Midbrain (tissue), 1 donor: ENCODE results near the gene SYNE3.
A peak's percentile ranks its signal among the peaks of the same experiment; 100 is the strongest.

Source experiments
- DNase-seq: peaks from one replicate; lab custom pipeline; 2025; lab: John Stamatoyannopoulos, UW

Gene SYNE3

GRCh38 chr14:95489214-95490137, 27.0 kb downstream of the SYNE3 start:
- peak; percentile 72 for DNase-seq

- peak; percentile 72 for DNase-seq
Observed at GRCh38 chr14:95488376-95489213, 27.9 kb downstream of the SYNE3 start.

DNA sequence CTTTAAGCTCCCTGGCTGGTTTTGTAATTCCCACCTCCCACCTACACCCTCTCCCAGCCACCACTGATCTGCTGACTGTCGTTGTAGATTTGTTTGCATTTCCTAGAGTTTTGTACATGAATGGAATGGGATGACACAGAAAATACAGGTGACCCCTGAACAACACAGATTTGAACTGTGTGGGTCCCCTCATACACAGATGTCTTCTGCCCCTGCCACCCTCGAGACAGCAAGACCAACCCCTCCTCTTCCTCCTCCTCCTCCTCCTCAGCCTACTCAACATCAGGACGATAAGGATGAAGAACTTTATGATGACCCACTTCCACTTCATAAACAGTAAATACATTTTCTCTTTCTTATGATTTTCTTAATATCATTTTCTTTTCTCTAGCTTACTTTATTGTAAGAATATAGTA, 28.8 kb downstream of the SYNE3 start:
- DNase-seq, result no peak

GRCh38 chr14:95486875-95487668, 29.4 kb downstream of the SYNE3 start:
- DNase-seq, result no peak

- no peak for DNase-seq
Observed at GRCh38 chr14:95485222-95485819, 31.1 kb downstream of the SYNE3 start.

- DNase-seq, result no peak
Observed at GRCh38 chr14:95484296-95484695, 32.2 kb downstream of the SYNE3 start.

DNA sequence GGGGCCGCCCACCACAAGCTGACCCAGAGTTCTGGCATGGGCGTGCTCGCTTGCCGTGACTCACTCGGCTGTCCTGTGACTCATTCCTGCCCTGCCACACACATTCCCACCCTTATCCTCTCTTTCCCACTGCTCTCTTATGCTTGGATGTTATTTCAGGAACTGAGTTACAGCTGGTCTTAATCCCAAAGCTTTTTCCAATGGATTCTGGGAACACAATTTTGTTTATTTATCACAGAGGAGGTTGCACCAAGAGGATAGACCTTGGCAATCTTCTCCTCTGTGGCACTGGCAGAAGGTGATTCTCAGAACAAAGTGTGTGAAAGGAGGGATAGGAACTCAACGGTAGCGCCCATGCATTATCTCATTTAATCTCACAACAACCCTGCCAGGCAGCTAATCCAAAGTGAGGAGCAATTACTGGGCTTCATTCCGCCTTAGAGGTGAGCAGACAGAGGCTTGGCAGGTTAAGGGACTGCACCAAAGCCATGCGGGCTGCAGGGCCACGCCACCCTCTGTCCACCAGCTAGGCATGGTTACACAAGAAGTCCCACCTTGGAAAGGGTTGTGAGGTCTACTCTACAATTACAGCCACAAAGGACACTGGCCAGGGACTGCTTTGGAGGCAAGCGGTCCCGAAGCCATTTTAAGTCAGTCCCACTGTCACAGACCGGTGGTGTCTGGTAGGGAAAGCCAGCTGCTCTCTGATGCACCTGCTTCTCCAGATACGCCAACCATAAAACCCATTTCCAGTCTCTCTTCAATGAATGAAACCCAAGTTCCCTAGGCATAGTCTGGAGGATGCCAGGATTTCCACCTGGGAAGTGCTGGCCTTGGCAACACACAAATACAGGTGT, 32.9 kb downstream of the SYNE3 start:
- DNase-seq, result no peak

- DNase-seq, result no peak
Observed at GRCh38 chr14:95482627-95483308, 33.7 kb downstream of the SYNE3 start.

DNA sequence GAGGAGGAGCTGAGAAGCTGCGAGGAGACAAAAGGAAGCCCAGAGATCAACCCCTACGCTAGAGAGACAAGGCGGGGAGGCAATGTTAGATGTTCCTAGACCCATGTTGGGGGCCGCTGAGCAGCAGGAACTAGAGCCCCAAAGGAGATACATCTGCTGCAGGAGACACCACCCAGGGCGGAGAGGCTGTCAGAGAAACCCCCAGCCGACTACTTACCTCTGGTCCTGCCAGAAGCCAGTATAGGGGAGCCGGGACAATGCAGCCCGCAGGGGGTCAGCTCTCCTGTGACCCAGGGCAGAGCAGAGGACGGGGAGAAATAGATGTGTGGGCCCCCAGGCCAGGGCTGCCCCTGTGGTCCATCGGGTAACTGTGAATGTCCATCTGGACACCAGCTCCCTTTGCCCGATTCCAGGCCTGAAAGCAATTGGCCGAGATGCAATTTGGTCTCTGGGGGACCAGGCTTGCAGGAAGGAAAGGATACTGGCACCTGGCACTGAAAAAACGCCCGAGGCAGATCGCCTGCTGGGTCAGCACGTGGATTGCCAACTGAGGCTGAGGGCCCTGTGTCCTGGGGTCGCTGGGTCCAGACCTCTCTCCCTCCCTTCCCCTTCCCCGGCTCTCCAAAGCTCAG, 34.9 kb downstream of the SYNE3 start:
- no peak for DNase-seq

DNA sequence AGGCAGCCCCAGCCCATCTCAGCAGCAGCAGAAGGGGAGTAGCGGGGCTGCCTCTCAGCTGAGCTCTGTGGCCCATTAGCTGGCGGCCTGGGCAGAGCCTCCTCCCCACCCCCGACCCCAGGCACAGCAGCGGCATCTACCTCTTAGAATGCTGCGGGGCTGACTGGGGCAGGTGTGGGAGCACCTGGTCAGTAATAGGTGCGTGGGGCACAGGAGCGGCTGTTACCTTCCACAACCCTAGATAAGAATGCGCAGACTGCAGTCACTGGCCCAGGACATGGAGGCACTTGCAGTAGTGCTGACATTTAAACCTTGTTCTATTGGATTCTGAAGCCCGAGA, 35.6 kb downstream of the SYNE3 start:
- no peak for DNase-seq

DNA sequence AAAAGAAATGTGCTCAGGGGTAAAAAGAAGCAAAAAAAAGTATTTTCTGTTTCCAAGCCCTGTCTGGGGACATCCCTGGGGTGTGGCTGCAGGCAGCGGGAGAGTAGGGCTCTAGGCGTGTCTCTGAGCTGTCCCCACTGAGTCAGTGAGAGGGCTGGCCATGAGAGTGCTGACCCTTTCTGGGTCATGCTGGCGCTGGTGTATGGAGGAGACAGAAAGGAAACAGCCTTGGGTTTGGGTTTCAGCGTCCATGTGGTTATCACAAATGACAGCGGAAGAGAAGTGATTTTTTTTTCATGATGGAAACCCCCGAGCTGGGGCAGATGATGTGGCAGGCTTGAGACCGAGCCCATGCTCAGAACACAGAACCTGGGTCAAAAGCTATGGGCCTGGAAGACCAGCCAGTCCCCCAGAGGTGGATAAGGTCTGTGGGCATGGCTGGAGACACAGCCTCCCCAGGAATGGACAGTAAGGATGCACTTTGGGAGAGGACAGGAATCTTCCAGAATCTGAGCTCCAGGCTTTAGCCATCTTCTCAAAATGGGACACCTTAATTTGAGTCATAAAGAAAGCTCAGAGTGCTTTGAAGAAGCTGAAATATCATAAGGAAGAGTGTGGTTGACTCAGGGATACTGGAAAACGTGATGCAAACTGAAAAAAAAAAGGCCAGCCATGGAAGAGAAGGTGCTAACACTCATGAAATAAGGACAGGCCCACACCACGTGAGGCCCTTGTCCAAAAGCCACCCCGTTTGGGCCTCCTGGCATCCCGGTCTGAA, 36.2 kb downstream of the SYNE3 start:
- no peak for DNase-seq

GRCh38 chr14:95479494-95479893, 37.0 kb downstream of the SYNE3 start:
- no peak for DNase-seq

- DNase-seq, result no peak
Observed at GRCh38 chr14:95478818-95479217, 37.6 kb downstream of the SYNE3 start.

DNA sequence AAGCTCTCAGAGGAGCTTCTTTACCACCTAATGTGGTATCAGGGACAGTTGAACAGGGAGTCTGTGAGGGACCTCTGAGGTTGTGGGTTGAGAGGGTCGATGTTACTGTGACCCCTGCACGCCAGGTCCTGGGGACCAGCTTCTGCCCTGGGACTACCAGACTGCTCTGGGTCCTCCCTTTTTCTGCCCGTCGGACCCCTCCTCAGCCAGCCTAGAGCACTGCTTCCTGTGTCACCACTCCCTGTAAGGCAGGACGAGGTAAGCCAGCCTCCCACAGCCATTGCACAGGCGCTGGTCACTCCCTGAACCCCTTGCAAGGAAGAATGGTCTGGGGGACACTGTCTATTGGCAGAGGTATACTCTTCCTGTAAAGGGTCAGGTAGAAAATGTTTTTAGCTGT, 38.1 kb downstream of the SYNE3 start:
- no peak for DNase-seq

GRCh38 chr14:95477411-95478269, 38.8 kb downstream of the SYNE3 start:
- no peak for DNase-seq

- no peak for DNase-seq
Observed at GRCh38 chr14:95476747-95477146, 39.7 kb downstream of the SYNE3 start.

- DNase-seq, result no peak
Observed at GRCh38 chr14:95475540-95476240, 40.8 kb downstream of the SYNE3 start.
